Memory B cell (primary cell): ENCODE results near the gene KDM1B.
"Not testable (repeated sequence)": the region's sequence is repeated elsewhere in the genome, so short reads cannot be mapped to it uniquely, and the experiment has no call there.

Experiments used
- ATAC-seq: fragments of 150-1000 bp; cut with Tn5 transposase; 2 replicates; pipeline ENCODE4 v1.10.0; 2021; ENCODE audit warnings: low read depth, mild to moderate bottlenecking, moderate library complexity
- DNase-seq, 2 donors: peaks; one replicate each; pipeline ENCODE4 v3.0.0; 2022; ENCODE audit warnings: low spot score in 2 of 2
- H3K27ac Mint-ChIP-seq: one replicate; pipeline ENCODE4 v1.8.0; 2022; ENCODE audit warnings: mild to moderate bottlenecking, moderate library complexity, mixed read lengths
- H3K27me3 Mint-ChIP-seq: one replicate; pipeline ENCODE4 v1.8.0; 2022; ENCODE audit warnings: mixed read lengths
- H3K36me3 Mint-ChIP-seq: one replicate; pipeline ENCODE4 v1.8.0; 2022; ENCODE audit warnings: mild to moderate bottlenecking, mixed read lengths
- H3K4me1 Mint-ChIP-seq: one replicate; pipeline ENCODE4 v1.8.0; 2022; ENCODE audit warnings: mixed read lengths
- H3K4me3 Mint-ChIP-seq: one replicate; pipeline ENCODE4 v1.8.0; 2022; ENCODE audit warnings: mild to moderate bottlenecking, moderate library complexity, mixed read lengths
- H3K9me3 Mint-ChIP-seq: one replicate; pipeline ENCODE4 v1.8.0; 2022; ENCODE audit warnings: mixed read lengths

Gene KDM1B

GRCh38 chr6:18186540-18187250 lies 31.5 kb downstream of the KDM1B start:
- H3K4me3 Mint-ChIP-seq, result no peak overlapping the region
- peaks cover 41% of the 10 kb centered on the region for H3K36me3 Mint-ChIP-seq
- H3K9me3 Mint-ChIP-seq, result no peaks in the 10 kb centered on the region
- H3K27me3 Mint-ChIP-seq, result no peaks in the 10 kb centered on the region
- peaks cover 6% of the 10 kb centered on the region for H3K4me1 Mint-ChIP-seq
- ATAC-seq (peak; percentile 27), DNase-seq (no peak)
- no peak overlapping the region for H3K27ac Mint-ChIP-seq

- Mint-ChIP-seq H3K9me3 (no peaks in the 10 kb centered on the region), H3K36me3 (peaks cover 35% of the 10 kb centered on the region), H3K27me3 (no peaks in the 10 kb centered on the region), H3K4me1 (peaks cover 6% of the 10 kb centered on the region), H3K4me3 (no peak overlapping the region), H3K27ac (no peak overlapping the region)
- ATAC-seq, result no peak
- DNase-seq, result no peak
Measured at GRCh38 chr6:18187701-18188100, 32.5 kb downstream of the KDM1B start.

- ATAC-seq (no peak), DNase-seq (no peak)
- H3K9me3 Mint-ChIP-seq, result no peaks in the 10 kb centered on the region
- H3K4me1 Mint-ChIP-seq, result peaks cover 6% of the 10 kb centered on the region
- no peaks in the 10 kb centered on the region for H3K27me3 Mint-ChIP-seq
- peaks cover 29% of the 10 kb centered on the region for H3K36me3 Mint-ChIP-seq
- no peak overlapping the region for H3K27ac Mint-ChIP-seq
- no peak overlapping the region for H3K4me3 Mint-ChIP-seq
Measured at GRCh38 chr6:18189196-18189595, 34.0 kb downstream of the KDM1B start.

- Mint-ChIP-seq H3K4me3 (no peak overlapping the region), H3K27ac (no peak overlapping the region), H3K36me3 (peaks cover 31% of the 10 kb centered on the region), H3K9me3 (no peaks in the 10 kb centered on the region), H3K27me3 (no peaks in the 10 kb centered on the region), H3K4me1 (peaks cover 2% of the 10 kb centered on the region)
- DNase-seq (no peak), ATAC-seq (no peak)
Measured at GRCh38 chr6:18192026-18192425, 36.8 kb downstream of the KDM1B start.

GRCh38 chr6:18203786-18204185 lies 48.6 kb downstream of the KDM1B start:
- H3K27me3 Mint-ChIP-seq, result no peaks in the 10 kb centered on the region
- no peak overlapping the region for H3K4me3 Mint-ChIP-seq
- DNase-seq, result no peak
- no peak for ATAC-seq
- H3K36me3 Mint-ChIP-seq, result peaks cover 34% of the 10 kb centered on the region
- H3K4me1 Mint-ChIP-seq, result no peaks in the 10 kb centered on the region
- H3K9me3 Mint-ChIP-seq, result no peaks in the 10 kb centered on the region
- no peak overlapping the region for H3K27ac Mint-ChIP-seq

GRCh38 chr6:18204691-18205090 lies 49.5 kb downstream of the KDM1B start:
- no peak for DNase-seq
- Mint-ChIP-seq H3K4me3 (no peak overlapping the region), H3K27me3 (no peaks in the 10 kb centered on the region), H3K9me3 (no peaks in the 10 kb centered on the region), H3K27ac (no peak overlapping the region), H3K4me1 (no peaks in the 10 kb centered on the region), H3K36me3 (peaks cover 36% of the 10 kb centered on the region)
- ATAC-seq, result no peak

GRCh38 chr6:18206591-18206990 lies 51.4 kb downstream of the KDM1B start:
- H3K27me3 Mint-ChIP-seq, result no peaks in the 10 kb centered on the region
- ATAC-seq (no peak), DNase-seq (no peak)
- no peak overlapping the region for H3K4me3 Mint-ChIP-seq
- no peak overlapping the region for H3K27ac Mint-ChIP-seq
- peaks cover 6% of the 10 kb centered on the region for H3K4me1 Mint-ChIP-seq
- peaks cover 28% of the 10 kb centered on the region for H3K36me3 Mint-ChIP-seq
- H3K9me3 Mint-ChIP-seq, result no peaks in the 10 kb centered on the region

GRCh38 chr6:18207438-18207837 lies 52.2 kb downstream of the KDM1B start:
- peaks cover 27% of the 10 kb centered on the region for H3K36me3 Mint-ChIP-seq
- no peak for DNase-seq
- H3K4me3 Mint-ChIP-seq, result no peak overlapping the region
- H3K27ac Mint-ChIP-seq, result no peak overlapping the region
- no peaks in the 10 kb centered on the region for H3K9me3 Mint-ChIP-seq
- H3K4me1 Mint-ChIP-seq, result peaks cover 9% of the 10 kb centered on the region
- ATAC-seq, result no peak
- H3K27me3 Mint-ChIP-seq, result no peaks in the 10 kb centered on the region

- Mint-ChIP-seq H3K27ac (no peak overlapping the region), H3K9me3 (no peaks in the 10 kb centered on the region), H3K27me3 (no peaks in the 10 kb centered on the region), H3K4me3 (no peak overlapping the region), H3K4me1 (peaks cover 9% of the 10 kb centered on the region), H3K36me3 (peaks cover 27% of the 10 kb centered on the region)
- ATAC-seq (no peak), DNase-seq (no peak)
Measured at GRCh38 chr6:18207949-18208348, 52.7 kb downstream of the KDM1B start.

- H3K9me3 Mint-ChIP-seq, H3K27me3 Mint-ChIP-seq, ATAC-seq, DNase-seq, H3K27ac Mint-ChIP-seq, H3K4me3 Mint-ChIP-seq, H3K4me1 Mint-ChIP-seq: not testable (repeated sequence)
- peaks cover 30% of the 10 kb centered on the region for H3K36me3 Mint-ChIP-seq
Measured at GRCh38 chr6:18208778-18209177, 53.6 kb downstream of the KDM1B start.

- H3K27me3 Mint-ChIP-seq, result no peaks in the 10 kb centered on the region
- no peaks in the 10 kb centered on the region for H3K9me3 Mint-ChIP-seq
Measured at GRCh38 chr6:18209539-18210197, 54.4 kb downstream of the KDM1B start.

GRCh38 chr6:18210707-18211106 lies 55.5 kb downstream of the KDM1B start:
- H3K9me3 Mint-ChIP-seq, result no peaks in the 10 kb centered on the region
- H3K36me3 Mint-ChIP-seq, result peaks cover 26% of the 10 kb centered on the region
- H3K4me3 Mint-ChIP-seq, result no peak overlapping the region

More at GRCh38 chr6:18209539-18210197, 54.4 kb downstream of the KDM1B start:
- H3K36me3 Mint-ChIP-seq, result peaks cover 29% of the 10 kb centered on the region
- no peak overlapping the region for H3K27ac Mint-ChIP-seq
- no peak overlapping the region for H3K4me3 Mint-ChIP-seq
- DNase-seq (no peak), ATAC-seq (no peak)
- H3K4me1 Mint-ChIP-seq, result peaks cover 15% of the 10 kb centered on the region

GRCh38 chr6:18211338-18211737 lies 56.1 kb downstream of the KDM1B start:
- no peak overlapping the region for H3K4me3 Mint-ChIP-seq
- H3K36me3 Mint-ChIP-seq, result peaks cover 26% of the 10 kb centered on the region
- peak overlapping the region; percentile 76 for H3K27ac Mint-ChIP-seq
- DNase-seq (peak in 1 of 2 donors; percentile 11), ATAC-seq (peak; percentile 79)
- H3K4me1 Mint-ChIP-seq, result peaks cover 27% of the 10 kb centered on the region
- no peaks in the 10 kb centered on the region for H3K9me3 Mint-ChIP-seq
- H3K27me3 Mint-ChIP-seq, result no peaks in the 10 kb centered on the region

More at GRCh38 chr6:18210707-18211106, 55.5 kb downstream of the KDM1B start:
- ATAC-seq (no peak), DNase-seq (no peak)
- no peaks in the 10 kb centered on the region for H3K27me3 Mint-ChIP-seq
- H3K4me1 Mint-ChIP-seq, result peaks cover 23% of the 10 kb centered on the region
- no peak overlapping the region for H3K27ac Mint-ChIP-seq

GRCh38 chr6:18212231-18212630 lies 57.0 kb downstream of the KDM1B start:
- no peaks in the 10 kb centered on the region for H3K9me3 Mint-ChIP-seq
- no peak overlapping the region for H3K27ac Mint-ChIP-seq
- no peaks in the 10 kb centered on the region for H3K27me3 Mint-ChIP-seq
- no peak for ATAC-seq
- peaks cover 29% of the 10 kb centered on the region for H3K4me1 Mint-ChIP-seq
- no peak for DNase-seq
- H3K4me3 Mint-ChIP-seq, result no peak overlapping the region
- peaks cover 29% of the 10 kb centered on the region for H3K36me3 Mint-ChIP-seq

GRCh38 chr6:18213439-18213838 lies 58.2 kb downstream of the KDM1B start:
- Mint-ChIP-seq H3K4me1 (peaks cover 29% of the 10 kb centered on the region), H3K27me3 (no peaks in the 10 kb centered on the region), H3K36me3 (peaks cover 27% of the 10 kb centered on the region), H3K9me3 (no peaks in the 10 kb centered on the region), H3K4me3 (no peak overlapping the region), H3K27ac (peak overlapping the region; percentile 25)
- no peak for DNase-seq
- ATAC-seq, result no peak
